DOHH2 (cell line): ENCODE data around the gene NT5C3A.

Experiments used
- CTCF ChIP-seq: fragments of 200-600 bp; sonication (generic); IDR thresholded peaks from one replicate; pipeline ENCODE4 v1.5.1; 2014; ENCODE audit warnings: antibody characterized with exemption, mild to moderate bottlenecking, low read depth, low read length; ENCODE audit not compliant: poor library complexity, severe bottlenecking
- EZH2phosphoT487 ChIP-seq: fragments of 200-600 bp; sonication (generic); IDR thresholded peaks from 2 replicates; pipeline ENCODE4 v1.6.1; 2017; ENCODE audit warnings: borderline replicate concordance, mild to moderate bottlenecking, antibody characterized with exemption, low read length, moderate library complexity, mixed read lengths

GRCh38 chr7:33079763-33080690 is 17.5 kb upstream of the NT5C3A start:
- TF ChIP-seq EZH2phosphoT487 (no peak), CTCF (no peak)
